Suprapubic skin (tissue), 4 donors: ENCODE data around the gene AGA. TPM values are rescaled to one million over a fixed set of nuclear protein-coding genes. Genes with fewer than 3 reads are reported as not detected.

Experiments
- DNase-seq, 2 donors: peaks; one replicate each; pipeline ENCODE4 v3.0.0-alpha.2; 2019; ENCODE audit warnings: low spot score in 2 of 2
- H3K27ac ChIP-seq: fragments of 200-600 bp; sonication (generic); one replicate; pipeline ENCODE4 v1.5.1; 2019
- H3K27me3 ChIP-seq: fragments of 200-600 bp; sonication (generic); one replicate; pipeline ENCODE4 v1.5.1; 2019
- H3K36me3 ChIP-seq: fragments of 200-600 bp; sonication (generic); one replicate; pipeline ENCODE4 v1.5.1; 2019
- H3K4me1 ChIP-seq: fragments of 200-600 bp; sonication (generic); one replicate; pipeline ENCODE4 v1.5.1; 2019
- H3K4me3 ChIP-seq: fragments of 200-600 bp; sonication (generic); one replicate; pipeline ENCODE4 v1.5.1; 2019; ENCODE audit warnings: mild to moderate bottlenecking
- H3K9me3 ChIP-seq: fragments of 200-600 bp; sonication (generic); one replicate; pipeline ENCODE4 v1.5.1; 2019
- POLR2A ChIP-seq, 2 donors: fragments of 450-650 bp; IDR thresholded peaks; one replicate each; pipeline ENCODE4 v1.6.1; 2017; ENCODE audit warnings: antibody characterized with exemption in 2 of 2, mild to moderate bottlenecking in 2 of 2, moderate library complexity in 2 of 2
- WGBS: methylation state at CpG from one replicate; pipeline ENCODE4 v1.1.5; 2018; 5-methylcytosine and 5-hydroxymethylcytosine counted together
- total RNA-seq, 4 donors: library from RNA; depleted of rRNA; stranded (reverse); fragments of >200 nt; gene quantifications; one replicate each; pipeline ENCODE4 v1.1.0, GENCODE V29; 2016

The AGA gene
- total RNA-seq, 4 donors from 2014 or later = 24.2 to 32.7 (median 27.4) TPM

DNA sequence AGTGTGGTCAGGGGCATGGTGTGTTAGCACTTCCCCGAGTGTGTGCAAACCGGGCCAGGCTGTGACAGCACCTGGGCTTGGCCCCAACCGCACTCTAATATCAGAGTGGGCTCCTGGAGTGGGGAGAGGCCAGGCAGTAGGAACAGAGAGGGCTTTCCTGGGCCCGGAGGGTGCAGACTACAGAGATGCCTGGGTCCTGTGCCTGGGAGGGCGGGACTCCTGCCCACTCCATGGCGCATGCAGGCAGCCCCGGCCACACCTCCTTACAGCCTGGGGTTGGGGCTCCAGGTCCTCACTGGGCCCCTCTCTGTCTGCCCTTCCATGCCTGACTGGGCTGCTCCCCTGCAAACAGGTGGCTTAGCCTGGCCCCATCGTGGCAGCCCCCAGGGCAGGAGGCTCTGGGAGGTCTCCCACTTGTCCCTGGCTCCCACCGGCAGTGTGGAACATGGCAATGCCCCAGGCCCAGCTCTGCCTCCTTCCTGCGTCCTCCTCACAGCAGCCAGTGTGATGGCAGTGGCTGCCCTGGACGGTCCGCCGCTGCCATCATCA is 60.4 kb downstream of the AGA start:
- no peak for TF ChIP-seq POLR2A (IDR thresholded peaks at IDR 0.05)
- H3K9me3 ChIP-seq = no peaks in the 10 kb centered on the region

More for the DNA sequence above, 60.4 kb downstream of the AGA start:
- no peaks in the 10 kb centered on the region for H3K4me1 ChIP-seq
- no peak for DNase-seq
- H3K4me3 ChIP-seq = no peak overlapping the region
- no peaks in the 10 kb centered on the region for H3K27me3 ChIP-seq
- no peak overlapping the region for H3K27ac ChIP-seq
- no peaks in the 10 kb centered on the region for H3K36me3 ChIP-seq
- WGBS = 90% methylated on average over 10 of the region's 13 CpGs

Other genes starting within 250 kb of the AGA start
- 1 to 10 TPM; 1.1 to 3.1 (median 2.1) TPM for gene NEIL3, start 132.6 kb downstream of the AGA start, total RNA-seq